NCI-H1092 (cell line): Measurements from ENCODE around the gene STKLD1.
A peak's percentile ranks its signal among the peaks of the same experiment; 100 is the strongest.

ENCODE experiments used
- DNase-seq: peaks from one replicate; lab custom pipeline; 2025; lab: John Stamatoyannopoulos, UW

STKLD1 gene

DNA sequence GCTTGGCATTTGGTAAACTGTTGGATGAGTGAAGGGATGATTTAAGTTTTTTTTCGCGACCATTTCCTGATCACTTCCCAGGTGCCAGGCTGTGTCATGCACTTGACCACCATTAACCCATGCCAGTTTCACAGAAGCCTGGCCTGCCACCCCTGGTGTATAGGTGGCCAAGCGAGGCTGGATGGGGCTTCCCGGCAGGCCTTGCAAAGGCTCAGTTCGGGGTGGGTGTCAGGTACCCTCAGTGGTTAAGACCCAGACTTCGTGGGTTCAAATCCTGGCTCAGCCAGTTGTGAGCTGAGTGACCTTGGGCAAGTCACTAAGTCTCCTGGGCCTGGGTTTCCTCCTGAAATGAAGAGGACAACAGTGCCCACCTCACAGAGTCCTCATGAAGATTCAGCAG, 30.6 kb upstream of the STKLD1 start:
- no peak for DNase-seq

- DNase-seq, result no peak
These were observed 30.0 kb upstream of the STKLD1 start for GRCh38 chr9:133346021-133346785.

DNA sequence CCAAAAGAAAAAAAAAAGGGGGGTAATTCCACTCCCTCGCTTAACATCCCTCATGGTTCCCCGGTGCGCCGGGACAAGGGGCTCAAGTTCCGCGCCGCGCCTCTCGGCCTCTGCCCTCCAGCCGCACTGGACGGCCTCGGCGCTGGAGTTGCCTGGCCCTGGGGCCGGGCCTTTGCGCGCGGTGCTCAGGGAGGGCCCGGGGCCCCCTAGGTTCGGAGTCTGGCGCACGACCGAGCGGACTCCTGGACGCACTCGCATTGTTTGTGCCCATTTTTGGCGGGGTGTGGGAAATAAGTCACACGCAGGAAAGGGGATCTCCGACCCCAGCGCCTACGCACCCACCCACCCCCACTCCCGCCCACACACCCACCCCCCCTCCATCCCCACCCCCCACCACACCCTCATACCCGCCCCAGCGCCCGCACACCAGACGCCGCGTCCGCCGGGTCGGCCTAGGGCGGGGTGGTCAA, 28.6 kb upstream of the STKLD1 start:
- DNase-seq, result no peak

GRCh38 chr9:133347985-133348717, 28.0 kb upstream of the STKLD1 start, which contains the start of the genes MED22 and RPL7A:
TSS of gene MED22 (minus strand) at chr9:133348131. CDS start at chr9:133346662, 1,469 bp downstream.
TSS of gene RPL7A (plus strand) at chr9:133348218. CDS start at chr9:133348244, 26 bp downstream.
- peak; percentile 94 for DNase-seq

DNA sequence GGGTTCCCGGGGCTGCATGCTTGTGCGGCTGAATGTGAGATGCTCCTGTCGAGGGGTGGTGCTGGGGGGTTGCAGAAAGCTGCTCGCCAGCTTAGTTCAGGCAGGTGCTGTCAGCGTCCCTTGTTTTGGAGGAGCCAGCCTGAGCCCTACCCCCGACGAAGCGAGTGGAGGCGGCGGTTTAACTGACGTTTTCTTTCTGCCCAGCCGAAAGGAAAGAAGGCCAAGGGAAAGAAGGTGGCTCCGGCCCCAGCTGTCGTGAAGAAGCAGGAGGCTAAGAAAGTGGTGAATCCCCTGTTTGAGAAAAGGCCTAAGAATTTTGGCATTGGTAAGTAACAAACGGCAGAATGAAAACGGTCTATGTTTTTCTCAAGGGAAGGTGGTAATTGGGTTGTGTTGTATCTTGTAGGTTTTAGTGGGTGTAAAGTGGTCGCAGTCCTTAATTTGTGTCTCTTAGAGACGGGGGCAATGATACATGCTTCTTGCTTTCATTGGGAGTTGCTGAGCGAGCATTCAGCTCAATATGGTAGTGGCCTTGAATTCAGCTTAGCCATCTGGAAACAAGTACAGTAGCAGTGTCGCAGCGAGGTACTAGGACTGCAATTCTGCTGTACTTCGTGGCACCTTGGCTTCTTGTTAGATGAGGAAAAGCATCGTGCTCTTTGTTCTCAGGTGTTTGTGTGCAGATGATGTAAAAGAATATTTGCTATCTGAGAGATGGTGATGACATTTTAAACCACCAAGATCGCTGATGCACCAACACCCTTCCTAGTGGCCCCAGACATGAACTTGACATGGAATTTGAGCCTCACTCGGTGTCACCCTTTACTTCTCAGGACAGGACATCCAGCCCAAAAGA, 27.2 kb upstream of the STKLD1 start:
- no peak for DNase-seq

DNA sequence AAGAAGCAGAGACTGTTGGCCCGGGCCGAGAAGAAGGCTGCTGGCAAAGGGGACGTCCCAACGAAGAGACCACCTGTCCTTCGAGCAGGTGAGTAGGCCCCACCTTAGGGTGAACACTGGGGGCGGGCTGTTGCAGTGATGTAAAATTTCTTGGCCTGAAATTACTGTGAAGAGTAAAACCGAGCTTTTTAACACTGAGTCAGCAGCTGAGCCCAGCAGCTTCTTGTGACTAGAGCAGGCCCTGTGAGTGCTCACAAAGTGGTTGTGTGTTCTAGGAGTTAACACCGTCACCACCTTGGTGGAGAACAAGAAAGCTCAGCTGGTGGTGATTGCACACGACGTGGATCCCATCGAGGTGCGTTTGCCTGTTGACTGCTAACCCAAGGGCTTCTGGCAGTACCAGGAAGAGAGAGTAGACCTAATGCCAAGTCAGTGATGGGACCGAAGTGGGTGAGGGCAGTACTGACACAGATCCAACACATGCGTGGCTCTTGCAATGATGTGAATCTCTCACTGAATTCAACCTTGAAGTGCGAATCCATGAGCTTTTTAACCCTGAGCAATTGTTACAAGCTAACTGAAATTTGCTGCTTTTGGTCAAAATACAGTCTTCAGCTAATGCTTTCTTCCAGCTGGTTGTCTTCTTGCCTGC, 26.1 kb upstream of the STKLD1 start:
- DNase-seq, result no peak

GRCh38 chr9:133351526-133351907, 24.6 kb upstream of the STKLD1 start:
- no peak for DNase-seq

- no peak for DNase-seq
These were observed 24.1 kb upstream of the STKLD1 start for GRCh38 chr9:133351908-133352634.

DNA sequence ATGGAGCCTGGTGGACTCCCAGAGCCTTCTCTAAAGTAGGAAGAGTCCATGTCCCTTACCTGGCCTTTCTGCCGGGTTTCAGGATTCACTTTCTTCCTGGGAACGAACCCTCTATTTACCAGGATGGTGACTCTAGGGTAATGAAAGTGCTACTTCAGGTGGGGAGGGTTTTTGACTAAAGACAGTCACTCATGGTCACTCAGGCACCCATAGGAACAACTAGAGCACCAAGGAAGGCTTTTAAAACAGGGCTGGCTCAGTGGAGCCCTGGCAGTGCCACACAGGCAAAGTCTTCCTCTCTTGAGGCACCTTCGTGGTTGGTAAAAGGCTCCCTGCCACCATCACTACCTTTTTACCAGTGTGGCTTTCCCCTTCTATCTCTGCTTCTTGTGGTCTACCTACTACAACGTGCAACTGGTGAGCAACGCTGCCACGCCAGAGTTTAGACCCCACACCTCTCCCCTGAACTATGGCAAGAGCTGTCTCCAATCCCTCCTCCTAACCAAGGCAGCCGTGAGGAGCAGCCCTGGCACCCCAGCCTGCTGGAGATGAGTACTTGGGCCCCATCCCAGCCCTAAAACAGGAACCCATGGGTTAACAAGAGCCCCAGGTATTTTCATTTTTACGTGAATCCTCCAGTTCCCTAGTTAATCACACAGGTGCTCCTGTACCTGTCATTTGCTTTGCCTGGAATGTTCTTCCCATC, 23.4 kb upstream of the STKLD1 start:
- no peak for DNase-seq

- DNase-seq, result no peak
These were observed 22.6 kb upstream of the STKLD1 start for GRCh38 chr9:133353548-133353947.

DNA sequence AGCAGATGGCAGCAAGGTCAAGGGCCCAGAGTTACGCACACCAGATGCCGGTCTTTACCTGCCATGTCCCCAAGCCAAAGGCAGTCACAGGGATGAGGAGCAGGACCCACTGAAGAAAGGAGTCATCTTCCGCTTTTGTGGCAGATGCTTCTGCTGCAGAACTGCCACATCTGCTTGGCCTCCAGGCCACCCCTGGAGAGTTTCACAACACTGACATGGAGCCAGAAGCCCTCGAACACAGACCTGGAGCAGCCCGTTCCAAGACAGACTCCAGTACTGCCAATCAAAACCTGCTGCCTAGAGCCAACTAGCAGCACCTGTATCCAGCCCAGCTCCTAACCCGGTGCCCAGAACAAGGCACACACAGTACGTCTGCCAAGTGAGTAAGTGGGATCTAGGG, 21.4 kb upstream of the STKLD1 start:
- DNase-seq, result no peak

DNA sequence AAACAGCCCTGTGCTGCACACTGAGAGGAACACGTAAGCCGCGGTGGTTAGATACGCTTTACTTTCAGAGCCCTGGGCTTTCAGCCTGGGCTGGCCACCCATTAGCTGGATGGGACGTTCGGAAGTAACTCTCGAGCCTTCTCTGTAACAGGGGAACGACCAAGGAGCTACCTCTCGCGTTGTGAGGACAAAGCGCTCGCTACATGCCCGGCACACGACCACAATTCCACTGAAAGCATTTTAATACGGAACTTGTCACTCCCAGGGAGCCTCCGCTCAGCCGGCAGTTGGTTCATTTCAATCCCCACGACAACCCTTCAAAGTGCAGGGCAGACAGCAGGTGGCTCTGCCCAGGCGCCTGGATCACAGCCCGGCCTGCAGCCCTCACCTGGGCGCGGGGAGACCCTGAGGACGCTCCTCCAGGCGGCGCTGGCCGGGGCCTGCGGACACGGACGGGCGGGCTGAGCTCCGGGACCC, 20.2 kb upstream of the STKLD1 start:
- no peak for DNase-seq

GRCh38 chr9:133356391-133357091, 19.6 kb upstream of the STKLD1 start, which contains the start of the genes SURF1 and SURF2:
TSS of gene SURF1 (minus strand) at chr9:133356487. CDS start at chr9:133356453, 34 bp downstream.
TSS of gene SURF2 (plus strand) at chr9:133356550. CDS start at chr9:133356593, 43 bp downstream.
- peak; percentile 81 for DNase-seq

GRCh38 chr9:133357656-133358055, 18.5 kb upstream of the STKLD1 start:
- DNase-seq, result no peak

DNA sequence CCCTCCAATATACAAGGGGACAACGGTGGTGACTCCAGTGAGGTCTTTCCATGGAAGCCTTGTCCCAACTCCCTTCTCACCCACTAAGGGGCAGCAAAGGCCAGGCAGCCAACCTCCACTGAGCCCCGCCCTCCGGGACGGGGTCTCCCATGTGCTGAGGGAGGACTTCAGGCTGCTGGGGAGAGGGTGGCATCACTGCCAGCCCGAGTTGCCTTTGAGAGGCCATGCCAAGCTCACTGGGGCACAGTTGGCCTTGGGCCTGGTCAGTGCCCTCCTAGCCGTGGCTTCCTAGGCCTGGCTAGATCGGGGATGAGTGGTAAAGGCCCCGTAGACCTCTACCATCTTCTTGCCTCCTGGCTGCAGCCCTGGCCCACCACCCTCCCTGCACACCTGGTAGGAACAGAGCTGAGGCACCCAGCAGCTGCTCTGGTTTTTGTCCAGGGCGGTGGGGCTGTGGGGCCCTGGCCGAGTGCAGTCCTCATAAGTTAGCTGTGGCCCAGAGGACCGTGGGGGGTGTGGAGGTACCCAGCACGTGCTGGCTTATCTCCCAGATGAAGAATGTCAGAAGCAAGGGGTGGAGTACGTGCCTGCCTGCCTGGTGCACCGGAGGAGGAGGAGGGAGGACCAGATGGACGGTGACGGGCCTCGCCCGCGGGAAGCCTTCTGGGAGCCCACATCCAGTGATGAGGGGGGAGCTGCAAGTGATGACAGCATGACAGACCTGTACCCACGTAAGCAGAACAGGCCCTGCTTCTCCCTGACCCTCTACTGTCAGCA, 16.6 kb upstream of the STKLD1 start:
- no peak for DNase-seq

DNA sequence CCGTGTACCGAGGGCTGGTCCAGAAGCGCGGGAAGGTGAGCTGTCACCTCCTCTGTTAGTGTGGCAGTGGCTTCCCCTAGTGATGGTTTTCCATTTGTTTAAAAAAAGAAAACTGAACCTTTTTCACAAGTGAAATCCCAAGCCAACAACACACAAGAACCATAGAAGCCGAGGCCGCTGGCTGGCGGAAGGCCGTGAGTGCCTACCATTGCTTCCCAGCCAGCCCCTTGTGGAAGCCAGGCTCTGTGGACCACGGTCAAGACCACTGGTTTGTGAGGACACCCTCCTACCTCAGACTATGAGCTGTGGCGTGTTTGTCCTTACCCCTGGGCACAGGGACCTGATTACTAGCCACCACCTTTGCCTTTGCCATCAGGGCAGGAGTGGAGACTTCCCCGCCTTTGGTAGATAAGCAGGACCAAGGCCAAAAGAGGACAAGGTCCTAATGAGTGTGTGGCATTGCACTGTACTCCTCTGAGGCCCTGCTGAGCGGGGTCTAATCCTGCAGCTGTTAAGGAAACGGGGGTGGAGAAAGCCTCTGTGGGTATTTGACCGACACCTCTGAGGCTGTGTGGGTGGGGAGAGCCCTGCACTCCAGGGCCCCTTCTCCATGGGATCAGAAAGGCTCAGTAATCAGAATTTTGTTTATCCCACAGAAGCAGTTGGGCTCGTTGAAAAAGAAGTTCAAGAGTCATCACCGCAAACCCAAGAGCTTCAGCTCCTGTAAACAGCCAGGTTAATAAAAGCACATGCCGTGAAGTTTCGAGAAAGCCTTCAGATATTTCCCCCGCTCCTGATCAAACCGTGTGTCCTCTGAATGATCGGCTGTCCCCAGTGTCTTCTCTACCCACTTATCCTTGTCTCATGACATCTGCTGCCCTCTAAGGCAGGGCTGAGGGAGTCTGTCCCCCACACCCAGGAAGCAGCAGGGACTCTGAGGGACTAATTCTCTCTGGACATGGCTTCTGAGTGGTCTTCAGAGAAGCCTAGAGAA, 15.5 kb upstream of the STKLD1 start:
- DNase-seq, result no peak

DNA sequence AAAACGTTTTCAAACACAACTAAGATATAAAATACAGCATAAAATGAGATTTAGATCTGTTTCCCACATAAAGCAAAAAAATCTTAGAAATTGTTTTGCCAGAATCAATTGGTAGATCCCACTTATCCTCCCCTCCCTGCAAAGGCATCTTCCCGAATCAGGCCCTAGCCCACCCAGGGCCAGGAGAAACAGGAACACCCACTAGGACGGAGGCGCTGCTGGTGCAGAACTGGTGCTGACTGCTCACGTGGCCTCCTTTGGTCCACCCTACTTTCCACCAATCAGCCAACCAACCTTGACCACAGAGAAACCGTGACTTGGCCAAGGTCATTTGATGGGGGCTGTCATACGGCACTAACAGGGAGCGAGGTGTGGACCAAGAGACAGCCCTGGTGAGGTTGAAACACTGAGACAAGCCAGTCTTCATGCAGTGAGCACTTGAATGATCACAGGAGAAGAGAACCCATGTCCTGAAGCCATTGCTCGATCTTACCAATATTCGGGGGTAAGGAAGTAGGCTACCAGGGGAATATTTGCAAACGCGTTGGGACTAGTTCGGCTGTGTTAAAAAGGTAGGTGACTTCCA, 14.6 kb upstream of the STKLD1 start:
- DNase-seq, result no peak
